Activated B cell treated with CpG ODN at 0.5 μM for 24 hours (primary cell): Measurements from ENCODE around the gene REG4. TPM values are rescaled to one million over a fixed set of nuclear protein-coding genes. Genes with fewer than 3 reads are reported as not detected.

Experiments used
- ATAC-seq: fragments of 200-7000 bp; cut with Tn5 transposase; one replicate; pipeline ENCODE4 v1.10.0; 2021; ENCODE audit warnings: low read depth, mild to moderate bottlenecking, moderate library complexity
- CTCF ChIA-PET: fragments of 350-600 bp; sonication (Branson Sonifier 250); formaldehyde crosslinking; loops from one replicate; lab custom pipeline; 2021; ENCODE audit warnings: antibody characterized with exemption; lab: Charles Lee
- POLR2A ChIA-PET: fragments of 350-600 bp; sonication (Branson Sonifier 250); formaldehyde crosslinking; loops from one replicate; lab custom pipeline; 2021; ENCODE audit warnings: antibody characterized with exemption; lab: Charles Lee
- DNase-seq: peaks from one replicate; pipeline ENCODE4 v3.0.0; 2022
- H3K27ac Mint-ChIP-seq: one replicate; pipeline ENCODE4 v1.8.0; 2020; ENCODE audit warnings: mixed read lengths
- H3K27me3 Mint-ChIP-seq: one replicate; pipeline ENCODE4 v1.8.0; 2021; ENCODE audit warnings: mixed read lengths
- H3K36me3 Mint-ChIP-seq: one replicate; pipeline ENCODE4 v1.8.0; 2021; ENCODE audit warnings: low read depth, mixed read lengths
- H3K4me1 Mint-ChIP-seq: one replicate; pipeline ENCODE4 v1.8.0; 2021; ENCODE audit warnings: mixed read lengths
- H3K4me3 Mint-ChIP-seq: one replicate; pipeline ENCODE4 v1.8.0; 2020; ENCODE audit warnings: mild to moderate bottlenecking, mixed read lengths
- H3K9me3 Mint-ChIP-seq: one replicate; pipeline ENCODE4 v1.8.0; 2020; ENCODE audit warnings: mixed read lengths
- CTCF ChIP-seq: fragments of 200-600 bp; IDR thresholded peaks from one replicate; pipeline ENCODE4 v1.8.0; 2022; ENCODE audit warnings: antibody characterized with exemption, mild to moderate bottlenecking
- intact Hi-C: fragments of 100-400 bp; cut with micrococcal nuclease; formaldehyde crosslinking; loops from one replicate; pipeline ENCODE4 v1.15.1; 2024
- total RNA-seq: library from RNA; stranded (reverse); gene quantifications from 2 replicates; pipeline ENCODE4 v1.2.3, GENCODE V29; 2022

The REG4 gene
- total RNA-seq, 1 donor from 2014 or later: not detected

GRCh38 chr1:119779869-119780356 lies 31.3 kb downstream of the REG4 start:
- Mint-ChIP-seq H3K27ac (no peak overlapping the region), H3K27me3 (peaks cover 8% of the 10 kb centered on the region), H3K4me1 (no peaks in the 10 kb centered on the region), H3K4me3 (no peak overlapping the region), H3K36me3 (no peaks in the 10 kb centered on the region), H3K9me3 (no peaks in the 10 kb centered on the region)
- DNase-seq: no peak
- ChIA-PET CTCF (no interaction called here), POLR2A (no interaction called here)
- ATAC-seq: no peak
- TF ChIP-seq CTCF: no peak
- intact Hi-C loops: no loop called here

- ChIA-PET CTCF (no interaction called here), POLR2A (no interaction called here)
- ATAC-seq (no peak), DNase-seq (no peak)
- Mint-ChIP-seq H3K9me3 (no peaks in the 10 kb centered on the region), H3K27me3 (peaks cover 7% of the 10 kb centered on the region), H3K36me3 (no peaks in the 10 kb centered on the region), H3K4me3 (no peak overlapping the region), H3K4me1 (no peaks in the 10 kb centered on the region), H3K27ac (no peak overlapping the region)
- no peak for TF ChIP-seq CTCF
- intact Hi-C loops: no loop called here
Measured at GRCh38 chr1:119778886-119779560, 32.2 kb downstream of the REG4 start.

GRCh38 chr1:119778359-119778758 lies 32.9 kb downstream of the REG4 start:
- no peaks in the 10 kb centered on the region for H3K9me3 Mint-ChIP-seq
- intact Hi-C loops: no loop called here
- DNase-seq (no peak), ATAC-seq (no peak)
- H3K36me3 Mint-ChIP-seq: no peaks in the 10 kb centered on the region
- no peaks in the 10 kb centered on the region for H3K4me1 Mint-ChIP-seq
- H3K27ac Mint-ChIP-seq: no peak overlapping the region
- H3K27me3 Mint-ChIP-seq: peaks cover 3% of the 10 kb centered on the region
- no peak for TF ChIP-seq CTCF
- ChIA-PET CTCF (no interaction called here), POLR2A (no interaction called here)
- no peak overlapping the region for H3K4me3 Mint-ChIP-seq

GRCh38 chr1:119774746-119775490 lies 36.3 kb downstream of the REG4 start:
- Mint-ChIP-seq H3K27me3 (no peaks in the 10 kb centered on the region), H3K36me3 (no peaks in the 10 kb centered on the region), H3K27ac (no peak overlapping the region), H3K4me3 (no peak overlapping the region), H3K4me1 (no peaks in the 10 kb centered on the region), H3K9me3 (no peaks in the 10 kb centered on the region)
- CTCF ChIA-PET: no interaction called here
- no peak for ATAC-seq
- DNase-seq: no peak
- TF ChIP-seq CTCF: no peak
- intact Hi-C loops: no loop called here
- POLR2A ChIA-PET: no interaction called here

GRCh38 chr1:119773711-119774241 lies 37.5 kb downstream of the REG4 start:
- no peak for TF ChIP-seq CTCF
- Mint-ChIP-seq H3K27me3 (no peaks in the 10 kb centered on the region), H3K4me3 (no peak overlapping the region), H3K36me3 (no peaks in the 10 kb centered on the region), H3K9me3 (no peaks in the 10 kb centered on the region), H3K27ac (no peak overlapping the region), H3K4me1 (no peaks in the 10 kb centered on the region)
- intact Hi-C loops: no loop called here
- POLR2A ChIA-PET: no interaction called here
- ATAC-seq (no peak), DNase-seq (no peak)
- CTCF ChIA-PET: no interaction called here
